Measurements from ENCODE around the gene ARSD.
"Not testable (repeated sequence)": the region's sequence is repeated elsewhere in the genome, so short reads cannot be mapped to it uniquely, and the experiment has no call there.

ARSD gene

GRCh38 chrX:2963992-2964794, 35.1 kb upstream of the ARSD start:
- H3K9me3 ChIP-seq (ENCODE audit: control insufficient read depth in 2 of 2, low read length in 2 of 2); H3K36me3 ChIP-seq (ENCODE audit: control insufficient read depth in 2 of 2, insufficient read depth in 2 of 2, low read length in 2 of 2); H3K27me3 ChIP-seq (ENCODE audit: control insufficient read depth in 2 of 2, insufficient read depth in 2 of 2, low read length in 2 of 2): not testable (repeated sequence)
- Histone ChIP-seq H3K4me3 (ENCODE audit: low read length in 2 of 2) (peak overlapping the region; percentile 36 to 62), H3K9ac (ENCODE audit: low read depth in 1 of 2, low read length in 2 of 2) (peak overlapping the region; percentile 35 to 50), H3K4me1 (ENCODE audit: control insufficient read depth in 2 of 2, insufficient read depth in 2 of 2, low read length in 2 of 2) (peaks cover 0 to 14% of the 10 kb centered on the region in 2 donors), H3K27ac (ENCODE audit: low read depth in 2 of 2, low read length in 2 of 2) (peak overlapping the region; percentile 69 to 74)

- H3K36me3 ChIP-seq (ENCODE audit: control insufficient read depth in 2 of 2, insufficient read depth in 2 of 2, low read length in 2 of 2); H3K27me3 ChIP-seq (ENCODE audit: control insufficient read depth in 2 of 2, insufficient read depth in 2 of 2, low read length in 2 of 2); H3K9me3 ChIP-seq (ENCODE audit: control insufficient read depth in 2 of 2, low read length in 2 of 2): not testable (repeated sequence)
- Histone ChIP-seq H3K4me3 (ENCODE audit: low read length in 2 of 2) (peak overlapping the region; percentile 39 to 66), H3K4me1 (ENCODE audit: control insufficient read depth in 2 of 2, insufficient read depth in 2 of 2, low read length in 2 of 2) (peaks cover 0 to 14% of the 10 kb centered on the region in 2 donors), H3K27ac (ENCODE audit: low read depth in 2 of 2, low read length in 2 of 2) (peak overlapping the region; percentile 69 to 74), H3K9ac (ENCODE audit: low read depth in 1 of 2, low read length in 2 of 2) (peak overlapping the region in 1 of 2 donors; percentile 50)
Observed at GRCh38 chrX:2963449-2963848, 34.3 kb upstream of the ARSD start.

DNA sequence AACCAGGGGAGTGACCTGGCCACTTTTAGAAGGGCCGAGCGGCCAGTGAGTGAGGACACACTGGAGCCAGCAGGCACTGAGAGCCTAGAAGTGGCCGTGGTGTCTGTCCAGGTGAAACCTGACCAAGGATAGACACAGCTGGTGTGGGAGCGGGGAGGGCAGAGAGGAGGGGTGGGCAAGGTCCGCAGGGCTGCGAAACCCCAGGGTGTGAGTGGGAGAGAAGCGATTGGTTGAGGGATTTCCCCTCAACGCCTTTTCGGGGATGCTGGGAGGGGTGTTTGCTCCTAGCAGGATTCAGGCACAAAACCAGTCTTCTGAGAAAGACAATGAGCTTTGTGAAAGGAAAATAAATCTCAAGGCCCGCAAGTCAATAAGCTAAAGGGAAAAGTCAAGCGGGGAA, 33.2 kb upstream of the ARSD start:
- H3K9ac ChIP-seq (ENCODE audit: low read depth in 1 of 2, low read length in 2 of 2), result peak overlapping the region in 1 of 2 donors; percentile 52
- no peak overlapping the region for H3K27ac ChIP-seq (ENCODE audit: low read depth in 2 of 2, low read length in 2 of 2)
- H3K36me3 ChIP-seq (ENCODE audit: control insufficient read depth in 2 of 2, insufficient read depth in 2 of 2, low read length in 2 of 2), result peaks cover 3 to 12% of the 10 kb centered on the region in 2 donors
- no peaks in the 10 kb centered on the region for H3K9me3 ChIP-seq (ENCODE audit: control insufficient read depth in 2 of 2, low read length in 2 of 2)
- peaks cover 0 to 12% of the 10 kb centered on the region in 2 donors for H3K4me1 ChIP-seq (ENCODE audit: control insufficient read depth in 2 of 2, insufficient read depth in 2 of 2, low read length in 2 of 2)
- H3K4me3 ChIP-seq (ENCODE audit: low read length in 2 of 2), result peak overlapping the region in 1 of 2 donors; percentile 66
- no peaks in the 10 kb centered on the region for H3K27me3 ChIP-seq (ENCODE audit: control insufficient read depth in 2 of 2, insufficient read depth in 2 of 2, low read length in 2 of 2)

GRCh38 chrX:2960861-2961515, 31.8 kb upstream of the ARSD start:
- H3K36me3 ChIP-seq (ENCODE audit: control insufficient read depth in 2 of 2, insufficient read depth in 2 of 2, low read length in 2 of 2), result peaks cover 4 to 12% of the 10 kb centered on the region in 2 donors
- H3K4me3 ChIP-seq (ENCODE audit: low read length in 2 of 2), result no peak overlapping the region
- H3K27ac ChIP-seq (ENCODE audit: low read depth in 2 of 2, low read length in 2 of 2), result no peak overlapping the region
- H3K4me1 ChIP-seq (ENCODE audit: control insufficient read depth in 2 of 2, insufficient read depth in 2 of 2, low read length in 2 of 2), result peaks cover 0 to 11% of the 10 kb centered on the region in 2 donors
- H3K9ac ChIP-seq (ENCODE audit: low read depth in 1 of 2, low read length in 2 of 2), result no peak overlapping the region
- H3K27me3 ChIP-seq (ENCODE audit: control insufficient read depth in 2 of 2, insufficient read depth in 2 of 2, low read length in 2 of 2), result no peaks in the 10 kb centered on the region
- no peaks in the 10 kb centered on the region for H3K9me3 ChIP-seq (ENCODE audit: control insufficient read depth in 2 of 2, low read length in 2 of 2)

DNA sequence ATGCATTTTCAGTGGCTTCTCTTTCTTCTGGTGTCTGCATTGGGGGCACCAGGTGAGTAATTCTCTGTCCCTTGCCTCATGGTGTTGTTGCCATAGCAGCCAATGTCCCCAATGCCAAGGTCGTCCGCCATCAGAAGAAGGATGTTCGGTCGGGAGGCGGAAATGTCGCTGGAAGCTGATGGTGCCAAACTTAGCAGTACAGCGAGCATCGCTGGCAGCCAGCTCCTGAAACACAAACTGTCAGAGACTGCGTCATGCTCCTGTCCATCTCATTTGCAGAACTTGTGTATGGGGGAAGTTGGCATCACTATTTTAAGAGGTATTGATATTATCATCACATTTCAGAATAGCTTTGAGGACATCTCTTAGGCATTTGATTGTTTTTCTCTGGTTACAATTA, 29.1 kb upstream of the ARSD start:
- H3K36me3 ChIP-seq (ENCODE audit: control insufficient read depth in 2 of 2, insufficient read depth in 2 of 2, low read length in 2 of 2), result peaks cover 7 to 15% of the 10 kb centered on the region in 2 donors
- H3K27ac ChIP-seq (ENCODE audit: low read depth in 2 of 2, low read length in 2 of 2), result no peak overlapping the region
- no peak overlapping the region for H3K9ac ChIP-seq (ENCODE audit: low read depth in 1 of 2, low read length in 2 of 2)
- H3K9me3 ChIP-seq (ENCODE audit: control insufficient read depth in 2 of 2, low read length in 2 of 2), result no peaks in the 10 kb centered on the region
- H3K4me3 ChIP-seq (ENCODE audit: low read length in 2 of 2), result no peak overlapping the region
- peaks cover 0 to 4% of the 10 kb centered on the region in 2 donors for H3K4me1 ChIP-seq (ENCODE audit: control insufficient read depth in 2 of 2, insufficient read depth in 2 of 2, low read length in 2 of 2)
- H3K27me3 ChIP-seq (ENCODE audit: control insufficient read depth in 2 of 2, insufficient read depth in 2 of 2, low read length in 2 of 2), result no peaks in the 10 kb centered on the region

GRCh38 chrX:2955838-2956237, 26.7 kb upstream of the ARSD start:
- H3K9ac ChIP-seq (ENCODE audit: low read depth in 1 of 2, low read length in 2 of 2), result no peak overlapping the region
- peaks cover 16 to 26% of the 10 kb centered on the region in 2 donors for H3K36me3 ChIP-seq (ENCODE audit: control insufficient read depth in 2 of 2, insufficient read depth in 2 of 2, low read length in 2 of 2)
- H3K4me1 ChIP-seq (ENCODE audit: control insufficient read depth in 2 of 2, insufficient read depth in 2 of 2, low read length in 2 of 2), result no peaks in the 10 kb centered on the region
- H3K27ac ChIP-seq (ENCODE audit: low read depth in 2 of 2, low read length in 2 of 2), result no peak overlapping the region
- no peaks in the 10 kb centered on the region for H3K9me3 ChIP-seq (ENCODE audit: control insufficient read depth in 2 of 2, low read length in 2 of 2)
- no peak overlapping the region for H3K4me3 ChIP-seq (ENCODE audit: low read length in 2 of 2)
- no peaks in the 10 kb centered on the region for H3K27me3 ChIP-seq (ENCODE audit: control insufficient read depth in 2 of 2, insufficient read depth in 2 of 2, low read length in 2 of 2)

DNA sequence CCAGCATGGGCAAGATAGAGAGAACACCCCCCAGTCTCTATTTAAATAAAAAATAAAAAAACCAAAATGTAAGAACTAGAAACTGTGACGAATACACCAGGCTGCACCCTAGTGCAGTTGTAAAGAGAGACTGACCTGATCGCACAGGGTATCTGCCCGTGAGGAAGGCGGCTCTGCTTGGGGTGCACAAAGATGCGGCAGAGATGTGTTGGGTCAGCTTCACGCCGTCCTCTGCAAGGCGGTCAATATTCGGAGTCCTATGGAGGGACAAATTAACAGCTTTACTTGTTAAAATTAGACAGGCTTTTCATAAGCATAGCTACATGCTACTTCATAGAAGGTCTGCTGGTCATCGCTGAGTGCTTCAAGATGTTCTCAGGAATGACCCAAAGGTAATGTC, 26.1 kb upstream of the ARSD start:
- Histone ChIP-seq H3K4me1 (ENCODE audit: control insufficient read depth in 2 of 2, insufficient read depth in 2 of 2, low read length in 2 of 2) (no peaks in the 10 kb centered on the region), H3K9me3 (ENCODE audit: control insufficient read depth in 2 of 2, low read length in 2 of 2) (no peaks in the 10 kb centered on the region), H3K27me3 (ENCODE audit: control insufficient read depth in 2 of 2, insufficient read depth in 2 of 2, low read length in 2 of 2) (no peaks in the 10 kb centered on the region), H3K27ac (ENCODE audit: low read depth in 2 of 2, low read length in 2 of 2) (no peak overlapping the region), H3K36me3 (ENCODE audit: control insufficient read depth in 2 of 2, insufficient read depth in 2 of 2, low read length in 2 of 2) (peaks cover 18 to 28% of the 10 kb centered on the region in 2 donors), H3K9ac (ENCODE audit: low read depth in 1 of 2, low read length in 2 of 2) (no peak overlapping the region), H3K4me3 (ENCODE audit: low read length in 2 of 2) (no peak overlapping the region)

DNA sequence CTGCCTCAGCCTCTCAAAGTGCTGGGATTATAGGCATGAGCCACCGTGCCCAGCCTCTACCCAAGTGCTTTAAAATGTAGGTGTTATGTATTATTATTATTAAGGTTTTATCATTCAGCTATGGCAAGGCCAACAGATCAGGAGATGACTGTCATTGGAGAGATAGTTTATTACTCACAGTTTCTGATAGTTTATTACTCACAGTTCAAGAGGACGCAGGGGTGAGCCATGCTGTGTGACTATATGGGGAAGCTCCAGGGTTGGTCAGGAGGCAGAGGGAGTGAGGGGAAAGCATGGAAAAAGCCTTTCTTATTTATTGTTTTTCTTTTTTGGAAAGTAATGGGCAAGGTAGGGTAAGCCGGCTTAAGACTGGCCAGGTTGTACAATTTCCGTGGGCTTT, 25.4 kb upstream of the ARSD start:
- no peak overlapping the region for H3K4me3 ChIP-seq (ENCODE audit: low read length in 2 of 2)
- H3K9ac ChIP-seq (ENCODE audit: low read depth in 1 of 2, low read length in 2 of 2), result no peak overlapping the region
- no peaks in the 10 kb centered on the region for H3K9me3 ChIP-seq (ENCODE audit: control insufficient read depth in 2 of 2, low read length in 2 of 2)
- peaks cover 22 to 28% of the 10 kb centered on the region in 2 donors for H3K36me3 ChIP-seq (ENCODE audit: control insufficient read depth in 2 of 2, insufficient read depth in 2 of 2, low read length in 2 of 2)
- H3K27me3 ChIP-seq (ENCODE audit: control insufficient read depth in 2 of 2, insufficient read depth in 2 of 2, low read length in 2 of 2), result no peaks in the 10 kb centered on the region
- H3K4me1 ChIP-seq (ENCODE audit: control insufficient read depth in 2 of 2, insufficient read depth in 2 of 2, low read length in 2 of 2), result no peaks in the 10 kb centered on the region
- no peak overlapping the region for H3K27ac ChIP-seq (ENCODE audit: low read depth in 2 of 2, low read length in 2 of 2)

DNA sequence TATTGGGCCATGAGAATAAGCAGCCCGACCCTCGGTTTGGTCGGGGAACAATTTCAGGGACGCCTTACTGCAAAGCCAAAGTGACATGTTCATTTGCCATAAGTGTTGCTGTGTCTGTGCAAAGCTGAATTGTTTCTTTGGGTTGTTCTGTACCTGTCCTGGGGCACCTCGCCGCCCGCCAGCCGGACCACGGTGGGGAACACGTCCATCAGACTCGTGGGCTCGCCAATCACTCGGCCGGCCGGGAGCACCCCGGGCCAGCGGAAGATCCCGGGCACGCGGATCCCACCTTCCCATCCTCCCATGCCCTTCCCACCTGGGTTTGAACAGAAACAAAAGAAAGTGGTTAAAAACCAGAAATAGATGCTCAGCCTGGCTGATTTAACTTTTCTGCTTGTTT, 8.8 kb upstream of the ARSD start:
- not testable (repeated sequence) for H3K9me3 ChIP-seq (ENCODE audit: control insufficient read depth in 2 of 2, low read length in 2 of 2); H3K4me1 ChIP-seq (ENCODE audit: control insufficient read depth in 2 of 2, insufficient read depth in 2 of 2, low read length in 2 of 2); H3K36me3 ChIP-seq (ENCODE audit: control insufficient read depth in 2 of 2, insufficient read depth in 2 of 2, low read length in 2 of 2); H3K27me3 ChIP-seq (ENCODE audit: control insufficient read depth in 2 of 2, insufficient read depth in 2 of 2, low read length in 2 of 2); H3K9ac ChIP-seq (ENCODE audit: low read depth in 1 of 2, low read length in 2 of 2); H3K4me3 ChIP-seq (ENCODE audit: low read length in 2 of 2); H3K27ac ChIP-seq (ENCODE audit: low read depth in 2 of 2, low read length in 2 of 2)
